Measurements from ENCODE around the gene ZNF746.
A peak's percentile ranks its signal among the peaks of the same experiment; 100 is the strongest.

The ZNF746 gene

DNA sequence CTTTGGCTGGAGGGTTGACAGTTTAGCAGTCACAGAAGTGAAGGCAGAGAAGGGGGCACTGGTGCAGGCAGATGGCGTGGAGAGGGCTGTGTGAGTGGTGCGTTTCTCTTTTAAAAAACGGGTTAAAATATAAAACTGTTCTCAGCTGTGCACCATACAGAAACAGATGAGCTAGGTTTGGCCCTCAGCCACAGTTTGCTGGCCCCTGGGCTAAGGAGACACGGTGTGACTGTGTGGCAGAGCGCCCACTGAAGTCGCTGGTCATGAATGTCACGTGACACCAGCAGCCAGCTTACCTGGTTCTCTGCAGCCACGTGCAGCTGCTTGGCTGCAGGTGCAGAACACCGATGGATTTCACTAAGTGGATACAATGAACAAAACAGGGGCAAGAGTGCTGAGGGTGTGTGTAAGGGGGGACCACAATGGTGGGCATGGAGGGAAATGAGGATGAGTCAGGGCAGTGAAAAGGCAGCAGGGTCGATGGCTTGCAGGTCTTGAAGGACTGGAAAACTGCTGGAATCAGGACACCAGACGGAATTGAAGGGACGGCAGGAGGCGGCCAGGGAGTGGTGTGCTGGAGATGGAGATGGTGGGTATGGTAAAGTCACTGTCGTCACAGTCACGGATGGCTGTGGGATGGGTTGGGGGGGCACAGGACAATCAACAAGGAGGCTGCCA is 7.4 kb downstream of the ZNF746 start:
- H3K27me3 ChIP-seq (ENCODE audit: control insufficient read depth, insufficient read depth, low read length), result no peaks in the 10 kb centered on the region
- H3K4me1 ChIP-seq (ENCODE audit: control insufficient read depth, insufficient read depth, low read length), result no peaks in the 10 kb centered on the region; the same call in 1 of the 2 replicates
- H3K27ac ChIP-seq (ENCODE audit: low read depth, low read length), result no peak overlapping the region
- no peaks in the 10 kb centered on the region for H3K9me3 ChIP-seq (ENCODE audit: control insufficient read depth, insufficient read depth, low read depth, low read length)
- peaks cover 81% of the 10 kb centered on the region for H3K36me3 ChIP-seq (ENCODE audit: control insufficient read depth, insufficient read depth, low read length)
- H3K4me3 ChIP-seq (ENCODE audit: low read depth, low read length), result no peak overlapping the region
- no peak overlapping the region for H3K9ac ChIP-seq (ENCODE audit: low read length)

DNA sequence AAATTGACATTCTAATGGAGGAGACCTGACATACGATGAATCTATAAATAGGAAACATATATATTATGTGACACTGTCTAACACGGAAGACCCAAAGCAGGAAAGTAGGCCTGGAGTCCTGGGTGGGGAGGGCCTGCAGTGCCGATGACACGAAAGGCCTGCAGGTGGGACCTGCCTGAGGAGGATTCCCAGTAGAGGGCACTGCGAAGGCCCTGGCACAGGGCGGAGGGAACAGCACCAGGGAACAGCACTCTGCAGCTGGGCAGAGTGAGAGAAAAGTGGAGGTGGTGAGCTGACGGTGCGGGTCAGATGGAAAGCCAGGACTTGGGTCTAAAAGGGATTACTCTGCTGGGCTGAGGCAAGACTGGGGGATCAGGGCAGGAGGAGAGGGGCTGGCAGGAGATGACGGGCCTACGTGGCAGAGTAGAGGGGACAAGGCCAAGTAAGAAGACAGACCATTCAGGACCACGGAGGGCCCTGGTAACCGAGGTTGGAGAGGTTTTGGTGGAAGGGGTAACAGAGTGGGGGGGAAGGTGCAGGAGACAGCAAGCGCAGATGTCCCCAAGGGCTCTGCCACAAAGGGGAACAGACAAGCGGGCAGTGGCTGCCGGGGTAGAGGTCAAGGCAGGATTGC is 8.1 kb downstream of the ZNF746 start:
- no peak overlapping the region for H3K9ac ChIP-seq (ENCODE audit: low read length)
- no peaks in the 10 kb centered on the region for H3K9me3 ChIP-seq (ENCODE audit: control insufficient read depth, insufficient read depth, low read depth, low read length)
- no peaks in the 10 kb centered on the region for H3K27me3 ChIP-seq (ENCODE audit: control insufficient read depth, insufficient read depth, low read length)
- H3K27ac ChIP-seq (ENCODE audit: low read depth, low read length), result no peak overlapping the region
- no peaks in the 10 kb centered on the region for H3K4me1 ChIP-seq (ENCODE audit: control insufficient read depth, insufficient read depth, low read length)
- H3K4me3 ChIP-seq (ENCODE audit: low read depth, low read length), result no peak overlapping the region
- H3K36me3 ChIP-seq (ENCODE audit: control insufficient read depth, insufficient read depth, low read length), result peaks cover 83% of the 10 kb centered on the region

DNA sequence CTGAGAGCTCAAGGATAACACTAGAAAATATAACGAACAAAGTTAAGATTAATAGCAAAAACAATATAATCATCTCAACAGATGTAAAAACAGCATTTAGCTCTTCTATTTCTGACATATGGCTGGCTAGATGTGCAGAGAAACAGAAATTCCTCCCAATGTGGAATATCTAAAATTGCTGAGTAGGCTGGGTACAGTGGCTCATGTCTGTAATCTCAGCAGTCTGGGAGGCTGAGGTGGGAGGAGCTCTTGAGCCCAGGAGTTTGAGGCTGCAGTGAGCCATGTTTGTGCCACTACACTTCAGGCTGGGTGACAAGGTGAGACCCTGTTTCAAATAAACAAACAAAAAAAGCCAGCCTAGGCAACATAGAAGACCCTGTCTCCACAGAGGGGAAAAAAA is 18.0 kb downstream of the ZNF746 start:
- H3K27ac ChIP-seq (ENCODE audit: low read depth, low read length), result no peak overlapping the region
- H3K4me3 ChIP-seq (ENCODE audit: low read depth, low read length), result no peak overlapping the region
- peaks cover 8% of the 10 kb centered on the region; the same call in 1 of the 2 replicates for H3K9me3 ChIP-seq (ENCODE audit: control insufficient read depth, insufficient read depth, low read depth, low read length)
- peaks cover 34% of the 10 kb centered on the region for H3K36me3 ChIP-seq (ENCODE audit: control insufficient read depth, insufficient read depth, low read length)
- peaks cover 16% of the 10 kb centered on the region for H3K4me1 ChIP-seq (ENCODE audit: control insufficient read depth, insufficient read depth, low read length)
- H3K9ac ChIP-seq (ENCODE audit: low read length), result no peak overlapping the region
- no peaks in the 10 kb centered on the region for H3K27me3 ChIP-seq (ENCODE audit: control insufficient read depth, insufficient read depth, low read length)

DNA sequence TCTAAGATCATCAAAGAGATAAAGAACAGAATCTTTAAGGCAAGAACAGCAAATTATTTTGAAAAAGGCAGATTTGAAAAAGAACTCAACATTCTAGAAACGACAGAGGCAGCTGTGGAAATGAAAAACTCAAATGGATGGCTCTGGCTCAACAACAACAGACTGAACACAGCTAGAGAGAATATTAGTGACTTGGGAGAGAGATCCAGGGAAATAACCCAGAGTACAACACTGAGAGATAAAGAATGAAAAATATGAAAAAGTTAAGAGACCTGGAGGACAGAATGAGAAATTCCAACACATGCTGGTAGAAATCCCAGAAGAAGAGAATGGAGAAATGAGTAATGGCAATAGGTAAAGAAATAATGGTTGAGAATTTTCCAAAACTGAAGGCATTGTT is 18.9 kb downstream of the ZNF746 start:
- Histone ChIP-seq H3K36me3 (ENCODE audit: control insufficient read depth, insufficient read depth, low read length) (peaks cover 42% of the 10 kb centered on the region), H3K4me1 (ENCODE audit: control insufficient read depth, insufficient read depth, low read length) (peaks cover 16% of the 10 kb centered on the region), H3K9me3 (ENCODE audit: control insufficient read depth, insufficient read depth, low read depth, low read length) (peaks cover 8% of the 10 kb centered on the region; the same call in 1 of the 2 replicates), H3K27ac (ENCODE audit: low read depth, low read length) (no peak overlapping the region), H3K9ac (ENCODE audit: low read length) (no peak overlapping the region), H3K27me3 (ENCODE audit: control insufficient read depth, insufficient read depth, low read length) (no peaks in the 10 kb centered on the region), H3K4me3 (ENCODE audit: low read depth, low read length) (no peak overlapping the region)

DNA sequence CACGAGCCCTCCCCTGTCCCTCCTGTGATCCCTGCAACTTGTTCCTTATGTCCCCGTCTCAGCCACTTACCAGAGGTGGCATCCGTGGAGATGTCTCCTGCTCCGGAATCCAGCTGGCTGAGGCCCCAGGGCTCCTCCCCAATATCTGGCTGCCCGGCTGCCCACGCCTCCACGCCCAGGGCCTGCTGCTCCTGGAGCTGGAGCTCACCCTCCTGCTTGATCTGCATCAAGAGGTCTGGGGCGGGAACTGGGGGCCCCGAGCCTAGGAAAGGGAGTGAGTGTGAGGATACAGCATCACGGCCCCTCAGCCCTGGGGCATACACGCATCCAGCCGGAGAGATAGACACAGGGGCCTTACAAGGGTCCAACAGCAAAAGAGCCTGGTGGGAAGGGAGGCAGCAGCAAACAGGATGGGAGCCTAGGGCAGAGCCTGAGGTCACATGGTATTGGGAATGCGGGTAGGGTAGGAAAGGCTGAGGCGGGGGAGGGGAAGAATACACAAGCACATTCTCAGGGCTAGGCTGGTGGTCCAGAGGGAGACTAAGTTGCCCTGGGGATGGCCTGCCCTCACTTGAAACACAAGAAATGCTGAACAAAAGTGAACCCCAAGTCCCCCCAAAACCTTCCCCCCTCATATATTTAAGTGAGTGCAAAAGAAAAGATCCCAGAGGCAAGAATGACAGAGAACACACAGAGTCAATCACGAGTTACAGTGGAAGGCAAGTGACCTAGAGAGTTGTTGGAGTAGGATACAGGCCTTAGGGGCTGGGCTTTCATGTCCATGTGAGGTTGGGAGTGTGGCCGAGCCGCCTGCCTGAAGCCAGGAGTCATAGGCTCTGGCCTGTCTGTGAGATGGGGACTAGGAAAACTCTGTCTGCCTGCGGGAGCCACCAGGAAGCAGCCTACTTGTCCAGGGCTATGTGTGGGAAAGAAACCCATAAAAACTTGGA is 19.8 kb downstream of the ZNF746 start:
- Histone ChIP-seq H3K9me3 (ENCODE audit: control insufficient read depth, insufficient read depth, low read depth, low read length) (peaks cover 8% of the 10 kb centered on the region; the same call in 1 of the 2 replicates), H3K27me3 (ENCODE audit: control insufficient read depth, insufficient read depth, low read length) (no peaks in the 10 kb centered on the region), H3K27ac (ENCODE audit: low read depth, low read length) (no peak overlapping the region; the same call in 1 of the 2 replicates), H3K4me1 (ENCODE audit: control insufficient read depth, insufficient read depth, low read length) (peaks cover 16% of the 10 kb centered on the region), H3K4me3 (ENCODE audit: low read depth, low read length) (peak overlapping the region; percentile 35; the same call in 1 of the 2 replicates), H3K9ac (ENCODE audit: low read length) (peak overlapping the region; percentile 1), H3K36me3 (ENCODE audit: control insufficient read depth, insufficient read depth, low read length) (peaks cover 52% of the 10 kb centered on the region)

DNA sequence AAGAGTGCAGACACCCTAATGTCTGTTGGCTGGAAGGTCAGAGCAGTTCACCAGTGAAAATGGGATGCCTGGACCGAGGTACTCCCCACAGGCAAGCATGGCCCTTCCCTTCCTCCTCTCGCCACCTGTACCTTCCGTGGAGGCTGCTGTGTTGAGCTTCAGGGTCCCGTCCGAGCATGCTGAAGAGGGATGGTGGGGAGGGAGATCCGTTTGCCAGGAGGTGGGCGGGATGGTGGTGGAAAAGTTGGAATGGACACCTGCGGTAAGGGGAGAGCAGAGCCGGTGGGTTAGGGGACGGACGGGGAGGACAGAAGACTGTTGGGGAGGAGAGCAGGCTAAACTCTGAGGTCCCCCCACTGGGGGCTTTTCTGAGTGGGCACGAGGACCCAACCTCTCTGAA is 20.8 kb downstream of the ZNF746 start:
- H3K27me3 ChIP-seq (ENCODE audit: control insufficient read depth, insufficient read depth, low read length), result no peaks in the 10 kb centered on the region
- H3K27ac ChIP-seq (ENCODE audit: low read depth, low read length), result no peak overlapping the region
- peaks cover 8% of the 10 kb centered on the region; the same call in 1 of the 2 replicates for H3K9me3 ChIP-seq (ENCODE audit: control insufficient read depth, insufficient read depth, low read depth, low read length)
- H3K4me1 ChIP-seq (ENCODE audit: control insufficient read depth, insufficient read depth, low read length), result peaks cover 16% of the 10 kb centered on the region
- H3K4me3 ChIP-seq (ENCODE audit: low read depth, low read length), result no peak overlapping the region
- H3K9ac ChIP-seq (ENCODE audit: low read length), result no peak overlapping the region
- peaks cover 56% of the 10 kb centered on the region for H3K36me3 ChIP-seq (ENCODE audit: control insufficient read depth, insufficient read depth, low read length)

DNA sequence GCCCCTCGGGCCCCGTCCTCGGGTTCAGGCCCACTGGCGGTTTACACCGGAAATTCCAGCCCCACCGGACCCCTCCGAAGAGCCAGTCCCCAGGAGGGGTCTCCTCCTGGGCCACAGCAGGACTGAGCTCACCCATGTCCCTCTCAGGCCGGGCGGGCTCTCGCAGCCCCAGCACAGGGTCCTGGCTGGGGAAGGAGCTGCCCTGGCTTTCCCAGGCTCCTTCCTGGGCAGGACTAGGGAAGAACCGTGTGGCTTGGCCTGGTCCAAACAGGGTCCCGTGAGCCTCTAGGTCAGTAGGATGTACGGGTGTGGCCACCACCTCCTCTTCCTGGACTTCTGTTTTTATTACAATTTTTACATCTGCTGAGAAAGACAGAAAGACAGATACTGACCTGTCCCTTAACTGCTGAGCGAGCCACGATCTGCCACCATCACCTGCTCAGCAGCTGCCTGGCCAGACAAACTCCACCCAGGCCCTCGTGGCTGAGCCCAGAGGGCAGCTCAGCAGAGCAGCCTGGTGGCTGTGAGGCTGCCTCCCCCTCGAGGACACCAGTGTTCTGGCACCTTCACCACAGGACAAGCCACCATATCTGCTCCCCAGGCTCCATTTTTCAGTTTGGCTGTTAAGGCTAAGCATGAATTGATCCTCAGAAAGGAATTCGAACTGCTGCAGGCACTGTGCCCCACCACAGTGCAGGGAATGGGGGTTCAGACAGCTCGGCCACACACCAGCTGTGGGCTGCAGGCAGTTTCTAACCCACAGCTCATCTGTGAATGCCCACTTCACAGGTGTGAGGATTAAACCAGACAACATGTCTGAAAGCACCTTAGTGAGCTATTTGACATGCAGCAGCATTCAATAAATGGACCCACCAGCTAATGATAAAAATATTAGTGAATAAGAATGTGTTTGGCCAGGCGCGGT is 22.2 kb downstream of the ZNF746 start:
- no peak overlapping the region for H3K4me3 ChIP-seq (ENCODE audit: low read depth, low read length)
- H3K9me3 ChIP-seq (ENCODE audit: control insufficient read depth, insufficient read depth, low read depth, low read length), result peaks cover 16% of the 10 kb centered on the region
- peaks cover 60% of the 10 kb centered on the region for H3K36me3 ChIP-seq (ENCODE audit: control insufficient read depth, insufficient read depth, low read length)
- H3K4me1 ChIP-seq (ENCODE audit: control insufficient read depth, insufficient read depth, low read length), result peaks cover 16% of the 10 kb centered on the region
- H3K27ac ChIP-seq (ENCODE audit: low read depth, low read length), result no peak overlapping the region
- H3K9ac ChIP-seq (ENCODE audit: low read length), result no peak overlapping the region
- H3K27me3 ChIP-seq (ENCODE audit: control insufficient read depth, insufficient read depth, low read length), result no peaks in the 10 kb centered on the region

DNA sequence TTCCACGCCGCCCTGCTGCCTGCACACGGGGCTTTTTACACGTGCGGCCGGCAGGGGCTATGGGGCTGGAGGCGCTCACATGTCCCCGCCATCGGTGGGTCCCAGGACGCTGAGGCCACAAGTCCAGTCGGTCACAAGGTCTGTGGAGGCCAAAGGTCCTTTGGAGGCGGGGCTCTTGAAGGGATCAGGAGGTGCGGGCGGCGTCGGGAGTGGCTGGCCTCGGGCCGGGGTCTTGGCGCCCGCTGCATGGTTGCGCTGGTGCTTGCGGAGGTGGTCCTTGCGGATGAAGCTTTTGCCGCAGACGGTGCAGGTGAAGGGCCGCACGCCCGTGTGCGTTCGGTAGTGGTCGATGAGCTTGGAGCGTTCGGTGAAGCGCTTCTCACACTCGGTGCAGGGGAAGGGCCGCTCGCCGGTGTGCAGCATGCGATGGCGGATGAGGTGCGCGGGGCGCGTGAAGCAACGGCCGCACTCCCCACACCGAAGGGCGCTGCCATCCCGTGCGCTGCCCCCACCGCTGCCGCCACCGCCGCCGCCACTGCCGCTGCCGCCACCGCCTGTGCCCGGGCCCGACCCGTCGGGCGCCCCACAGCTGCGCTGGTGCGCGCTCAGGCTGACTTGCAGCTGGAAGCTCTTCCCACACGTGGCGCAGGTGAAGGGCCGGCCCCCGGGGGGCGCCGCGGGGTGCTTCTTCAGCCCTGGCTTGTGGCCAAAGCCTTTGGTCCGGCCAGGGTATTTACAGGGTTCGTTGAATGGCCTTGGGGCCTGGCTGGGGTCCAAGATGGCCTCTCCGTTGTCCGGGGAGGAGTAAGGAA is 23.1 kb downstream of the ZNF746 start:
- no peak overlapping the region for H3K4me3 ChIP-seq (ENCODE audit: low read depth, low read length)
- peaks cover 15% of the 10 kb centered on the region for H3K9me3 ChIP-seq (ENCODE audit: control insufficient read depth, insufficient read depth, low read depth, low read length)
- no peaks in the 10 kb centered on the region for H3K27me3 ChIP-seq (ENCODE audit: control insufficient read depth, insufficient read depth, low read length)
- peaks cover 16% of the 10 kb centered on the region for H3K4me1 ChIP-seq (ENCODE audit: control insufficient read depth, insufficient read depth, low read length)
- H3K9ac ChIP-seq (ENCODE audit: low read length), result no peak overlapping the region
- H3K36me3 ChIP-seq (ENCODE audit: control insufficient read depth, insufficient read depth, low read length), result peaks cover 61% of the 10 kb centered on the region
- no peak overlapping the region for H3K27ac ChIP-seq (ENCODE audit: low read depth, low read length)

DNA sequence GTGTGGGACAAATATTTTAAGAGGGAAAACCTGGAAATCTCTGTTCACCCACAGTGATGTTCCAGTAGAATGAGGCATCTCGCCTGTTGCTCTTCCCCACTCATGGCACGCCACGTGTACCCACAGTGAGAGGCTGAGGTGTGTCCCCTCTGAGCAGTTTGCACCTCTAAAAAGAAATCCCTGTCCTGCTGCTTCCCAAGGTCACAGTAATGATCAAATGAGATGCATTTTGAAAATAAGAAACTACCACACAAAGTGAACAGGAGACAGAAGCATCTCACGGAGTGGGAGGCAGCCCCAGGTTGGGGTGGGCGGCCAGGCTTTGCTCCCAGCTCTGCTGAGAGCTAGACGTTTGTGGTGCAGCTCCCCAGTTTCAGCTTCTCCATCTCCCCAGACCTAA is 24.4 kb downstream of the ZNF746 start:
- H3K36me3 ChIP-seq (ENCODE audit: control insufficient read depth, insufficient read depth, low read length), result peaks cover 56% of the 10 kb centered on the region
- H3K4me1 ChIP-seq (ENCODE audit: control insufficient read depth, insufficient read depth, low read length), result peaks cover 11% of the 10 kb centered on the region
- no peaks in the 10 kb centered on the region for H3K27me3 ChIP-seq (ENCODE audit: control insufficient read depth, insufficient read depth, low read length)
- no peak overlapping the region for H3K9ac ChIP-seq (ENCODE audit: low read length)
- no peak overlapping the region for H3K27ac ChIP-seq (ENCODE audit: low read depth, low read length)
- H3K4me3 ChIP-seq (ENCODE audit: low read depth, low read length), result no peak overlapping the region
- peaks cover 8% of the 10 kb centered on the region for H3K9me3 ChIP-seq (ENCODE audit: control insufficient read depth, insufficient read depth, low read depth, low read length)

Measured in HUES6 (cell line).